Measurements from ENCODE around the gene YBX2.

GRCh38 chr17:7283471-7284216 lies 10.8 kb downstream of the YBX2 start:
- TF ChIP-seq CTCF (IDR thresholded peaks at IDR 0.05) (no peak), POLR2A (IDR thresholded peaks at IDR 0.05) (no peak)
